EL (cell line): ENCODE measurements around the gene CITED2.
A peak's percentile ranks its signal among the peaks of the same experiment; 100 is the strongest.

ENCODE experiments used
- DNase-seq: peaks from one replicate; pipeline ENCODE4 v3.0.0-alpha.2; 2016

Gene CITED2

DNA sequence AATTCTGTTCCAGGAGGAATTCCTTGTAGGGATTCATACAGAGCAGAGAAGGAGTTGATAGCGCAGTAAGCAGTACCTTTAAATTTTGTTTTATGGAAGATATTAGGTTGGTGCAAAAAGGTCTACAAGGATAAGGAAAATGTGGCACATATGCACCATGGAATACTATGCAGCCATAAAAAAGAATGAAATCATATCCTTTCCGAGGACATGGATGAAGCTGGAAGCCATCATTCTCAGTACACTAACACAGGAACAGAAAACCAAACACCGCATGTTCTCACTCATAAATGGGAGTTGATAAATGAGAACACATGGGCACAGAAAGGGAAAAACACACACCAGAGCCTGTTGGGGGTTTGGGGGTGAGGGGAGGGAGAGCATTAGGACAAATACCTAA lies 45.2 kb downstream of the CITED2 start:
- DNase-seq: no peak

- DNase-seq: no peak
Observed at GRCh38 chr6:139327038-139327437, 47.4 kb downstream of the CITED2 start.

GRCh38 chr6:139325686-139326085 lies 48.8 kb downstream of the CITED2 start:
- no peak for DNase-seq

DNA sequence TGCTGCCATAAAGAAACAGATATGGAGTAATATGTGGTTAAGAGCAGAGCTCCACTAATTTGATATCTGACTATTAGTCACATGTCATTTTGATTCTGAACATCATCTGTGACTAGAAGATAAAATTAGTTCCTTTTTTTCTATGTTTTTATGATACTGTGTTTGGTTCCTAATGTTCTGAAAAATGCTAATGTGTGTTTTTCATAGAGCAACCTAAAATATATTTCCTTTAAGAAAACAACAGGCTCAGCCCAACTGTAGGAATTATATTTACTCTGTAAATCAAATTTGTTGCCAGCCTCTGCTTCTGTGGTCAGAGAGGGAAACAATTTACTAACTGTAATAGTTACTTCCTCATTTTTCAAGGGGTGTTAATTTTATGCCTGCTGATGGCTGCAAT lies 49.3 kb downstream of the CITED2 start:
- DNase-seq: no peak

DNA sequence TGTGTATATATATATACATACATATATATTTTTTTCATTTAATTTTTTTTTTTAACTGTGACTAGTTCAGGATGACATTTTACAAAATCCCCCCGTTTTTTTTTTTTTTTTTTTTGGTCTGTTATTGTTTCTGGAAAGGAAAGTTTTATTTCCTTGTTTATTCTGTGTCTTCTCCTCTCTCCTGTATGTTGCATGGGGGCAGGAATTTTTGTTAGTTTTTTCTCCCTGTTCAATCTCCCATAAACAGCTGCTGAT lies 50.2 kb downstream of the CITED2 start:
- DNase-seq: no peak

DNA sequence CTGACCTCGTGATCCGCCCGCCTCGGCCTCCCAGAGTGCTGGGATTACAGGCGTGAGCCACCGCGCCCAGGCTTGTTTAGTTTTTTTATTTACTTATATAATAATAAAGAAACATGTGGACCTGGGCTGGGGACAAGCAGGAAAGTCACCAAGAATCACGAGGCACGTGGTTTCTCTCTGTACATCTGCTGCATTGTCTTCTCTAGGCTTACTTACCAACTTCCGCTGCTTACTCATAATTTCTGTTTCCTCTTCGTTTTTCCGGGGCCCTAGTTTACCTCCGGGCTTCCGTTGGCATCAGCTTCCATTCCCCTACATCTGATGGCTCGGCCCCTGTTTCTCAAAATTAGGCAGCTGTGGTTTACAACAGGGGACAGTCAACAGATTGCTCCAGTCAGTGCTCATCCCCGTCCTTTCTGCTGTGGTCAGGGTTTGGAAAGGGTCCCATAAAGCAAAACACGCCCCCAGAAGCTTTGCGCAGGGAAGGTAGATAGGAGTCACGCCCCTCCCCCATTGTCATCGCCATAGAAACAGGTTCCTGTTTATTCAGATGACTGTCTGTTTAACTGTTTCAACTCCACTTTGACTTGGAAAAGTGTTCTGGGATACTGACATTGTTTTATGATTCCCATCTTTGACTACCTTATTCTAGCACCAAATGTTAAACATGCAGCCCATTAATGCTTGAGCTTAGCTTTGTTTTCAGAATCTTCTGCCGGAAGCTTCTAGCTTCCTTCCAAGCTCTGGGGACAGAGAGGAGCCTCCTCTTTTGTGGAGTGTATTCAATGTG lies 50.7 kb downstream of the CITED2 start:
- peak; percentile 78 for DNase-seq
